ENCODE measurements around the gene SLC4A3.

GRCh38 chr2:219628235-219628985 lies 980 bp downstream of the SLC4A3 start:
- TF ChIP-seq CTCF (IDR thresholded peaks at IDR 0.05; ENCODE audit: low read depth, low read length) (no peak), EZH2phosphoT487 (IDR thresholded peaks at IDR 0.05; ENCODE audit: low read depth) (no peak)

Measured in OCI-LY3 (cell line).